Prostate gland (tissue), 2 donors: ENCODE results near the gene CDC45.

Experiments used
- CTCF ChIP-seq, 4 experiments: fragments of 200-600 bp in 2 of 4; fragments of 450-650 bp in 2 of 4; sonication (generic) in 2 of 4; IDR thresholded peaks; 1 replicate in 3 of 4; 2 replicates in 1 of 4; pipeline ENCODE4 v1.5.1; 2016 to 2019; ENCODE audit warnings: antibody characterized with exemption in 4 of 4, mild to moderate bottlenecking in 2 of 4, moderate library complexity in 2 of 4
- POLR2AphosphoS5 ChIP-seq: sonication (generic); formaldehyde crosslinking; IDR thresholded peaks from one replicate; pipeline ENCODE4 v1.6.1; 2017; ENCODE audit warnings: antibody characterized with exemption

GRCh38 chr22:19448739-19449421 lies 30.8 kb upstream of the CDC45 start:
- TF ChIP-seq CTCF (IDR thresholded peaks at IDR 0.05): no peak
- no peak for TF ChIP-seq POLR2AphosphoS5
